Amniotic epithelial cell (primary cell): ENCODE data around the gene CYSLTR2.
A peak's percentile ranks its signal among the peaks of the same experiment; 100 is the strongest.

Experiments
- DNase-seq: peaks from one replicate; pipeline ENCODE4 v3.0.0-alpha.2; 2010; ENCODE audit warnings: low read depth

CYSLTR2 gene

DNA sequence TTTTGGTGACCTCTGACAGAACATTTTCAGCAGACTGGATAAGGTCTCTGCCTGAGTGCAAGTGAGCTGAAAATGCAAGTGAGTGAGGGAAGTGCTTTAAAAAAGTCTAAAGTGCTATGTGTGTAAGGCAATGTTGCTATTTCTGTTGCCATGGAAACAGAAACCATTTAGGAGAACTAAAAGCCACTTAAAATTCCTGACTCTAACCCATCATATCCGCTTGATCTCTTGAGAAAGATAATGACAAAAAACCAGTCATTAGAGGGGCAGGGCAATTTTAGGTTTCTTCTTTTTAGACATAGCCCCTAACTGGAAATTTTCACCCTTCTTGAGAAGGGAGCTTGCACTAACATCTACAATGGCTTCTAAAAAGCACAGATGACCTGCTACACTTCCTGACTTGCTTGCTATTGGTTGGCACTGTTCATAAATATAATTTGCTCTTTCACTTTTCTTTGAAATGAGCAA, at the start of gene CYSLTR2:
TSS of gene CYSLTR2 (plus strand) at position 458 of the 468 bp plus-strand sequence. CDS start 52,889 bp downstream, outside the sequence.
- peak; percentile 82 for DNase-seq

- DNase-seq = no peak
Measured at GRCh38 chr13:48615049-48615448, 38.7 kb upstream of the CYSLTR2 start.

GRCh38 chr13:48618937-48619336, 34.8 kb upstream of the CYSLTR2 start:
- no peak for DNase-seq

DNA sequence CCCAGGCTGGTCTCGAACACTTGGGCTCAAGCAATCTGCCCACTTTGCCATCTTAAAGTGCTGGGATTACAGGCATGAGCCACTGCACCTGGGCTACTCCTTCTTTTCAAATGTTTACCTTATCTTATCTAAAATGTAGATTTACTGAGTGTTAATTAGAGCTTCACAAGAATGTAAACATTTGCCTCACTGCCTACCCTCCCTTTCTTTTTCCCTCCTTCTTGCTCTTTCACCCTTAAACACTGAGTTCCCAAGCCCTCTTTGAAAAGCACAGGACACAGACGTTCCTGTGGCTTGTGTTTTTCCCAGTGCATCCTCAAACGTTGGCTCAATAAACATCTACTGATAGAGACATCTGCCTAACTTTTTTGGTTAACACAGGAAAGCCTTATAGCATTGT, 32.7 kb upstream of the CYSLTR2 start:
- peak; percentile 41 for DNase-seq

DNA sequence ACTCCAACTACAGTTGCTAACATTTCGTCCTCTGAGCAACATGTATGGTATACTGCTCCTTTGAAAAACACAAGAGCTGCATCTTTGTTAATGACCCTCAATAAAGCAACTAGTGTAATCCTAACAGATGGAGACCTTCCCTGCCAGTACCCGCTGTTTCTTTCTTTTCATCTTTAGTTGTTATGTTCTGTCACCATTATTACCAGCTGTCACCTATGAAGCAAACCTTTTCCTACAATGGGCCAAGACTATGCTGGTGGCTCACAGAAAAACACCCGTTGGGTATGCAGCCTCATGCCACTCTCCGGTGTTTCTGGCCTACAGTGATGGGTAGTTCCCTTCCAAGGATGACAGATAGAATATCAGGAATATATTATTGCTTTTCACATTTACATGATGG, 29.7 kb upstream of the CYSLTR2 start:
- DNase-seq = no peak

- peak; percentile 92 for DNase-seq
Measured at GRCh38 chr13:48624858-48625257, 28.9 kb upstream of the CYSLTR2 start.

DNA sequence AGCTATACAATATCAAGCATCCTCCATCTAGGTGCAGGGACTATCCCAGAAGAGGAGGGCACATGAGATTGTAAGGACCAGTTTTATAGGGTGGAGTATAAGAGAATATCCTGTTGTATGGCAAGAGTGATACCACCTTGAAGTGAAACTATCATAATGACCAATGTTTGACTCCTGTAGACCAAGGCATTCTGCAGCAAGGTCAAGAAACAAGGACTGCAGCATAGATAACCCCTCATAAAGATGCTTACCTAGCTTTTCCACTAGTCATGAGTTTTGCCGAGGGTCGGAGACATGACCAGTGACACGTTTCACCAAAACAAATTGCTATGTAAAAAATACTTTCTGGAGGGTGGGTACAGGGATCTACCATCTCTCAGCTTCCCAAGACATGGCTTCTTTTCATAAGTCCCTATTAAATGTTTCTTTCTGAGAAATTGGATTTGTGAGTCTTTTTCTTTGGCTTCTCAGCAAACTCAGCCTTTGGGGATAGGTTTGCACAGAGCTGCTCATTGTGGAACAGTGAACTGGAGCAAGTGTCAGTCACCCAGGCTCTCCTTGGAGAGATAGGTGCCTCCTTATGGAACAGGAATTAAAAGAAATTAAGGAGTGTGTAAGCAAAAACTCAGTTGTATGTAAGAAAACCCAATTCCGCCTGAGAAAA, 28.2 kb upstream of the CYSLTR2 start:
- DNase-seq = peak; percentile 37

DNA sequence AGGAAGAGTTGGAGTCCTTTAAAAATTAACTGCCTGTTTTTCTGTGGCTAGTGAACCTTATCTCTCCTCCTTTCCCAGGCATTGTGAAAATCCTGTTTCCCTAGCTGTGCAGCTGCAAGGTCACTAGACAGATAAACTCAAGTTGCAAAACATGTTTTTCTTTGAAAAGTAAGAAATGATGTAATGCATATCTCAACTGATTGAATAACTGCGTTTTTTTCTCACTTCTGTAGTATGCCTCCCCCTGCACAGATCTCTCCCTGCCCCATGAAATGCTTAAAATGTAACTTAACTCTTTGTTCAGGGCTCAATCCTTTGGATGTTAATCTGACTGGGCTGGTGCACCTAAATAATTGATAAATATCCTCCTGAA, 27.7 kb upstream of the CYSLTR2 start:
- peak; percentile 98 for DNase-seq

GRCh38 chr13:48626726-48627451, 26.8 kb upstream of the CYSLTR2 start:
- peak; percentile 63 for DNase-seq

GRCh38 chr13:48629277-48629676, 24.5 kb upstream of the CYSLTR2 start:
- DNase-seq = no peak

DNA sequence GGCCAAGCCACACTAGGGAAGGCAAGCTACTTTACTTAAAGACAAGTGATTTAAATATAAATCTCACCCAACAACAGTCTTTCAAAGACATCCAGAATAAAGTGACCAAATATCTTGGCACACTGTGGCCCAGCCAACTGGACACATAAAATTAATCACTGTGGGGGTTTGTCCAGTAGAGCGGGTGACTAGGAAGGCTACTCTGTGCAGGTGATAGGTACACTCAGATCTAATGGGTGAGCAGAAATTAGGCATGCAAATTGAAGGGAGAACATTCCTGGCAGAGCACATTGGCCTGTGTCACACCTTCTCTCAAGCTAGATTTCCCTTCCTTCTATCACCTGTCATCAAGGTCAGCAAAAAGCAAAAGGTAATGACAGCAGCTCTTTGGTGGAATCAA, 23.4 kb upstream of the CYSLTR2 start:
- no peak for DNase-seq

GRCh38 chr13:48630773-48631172, 23.0 kb upstream of the CYSLTR2 start:
- DNase-seq = no peak

- peak; percentile 59 for DNase-seq
Measured at GRCh38 chr13:48631441-48631840, 22.3 kb upstream of the CYSLTR2 start.

DNA sequence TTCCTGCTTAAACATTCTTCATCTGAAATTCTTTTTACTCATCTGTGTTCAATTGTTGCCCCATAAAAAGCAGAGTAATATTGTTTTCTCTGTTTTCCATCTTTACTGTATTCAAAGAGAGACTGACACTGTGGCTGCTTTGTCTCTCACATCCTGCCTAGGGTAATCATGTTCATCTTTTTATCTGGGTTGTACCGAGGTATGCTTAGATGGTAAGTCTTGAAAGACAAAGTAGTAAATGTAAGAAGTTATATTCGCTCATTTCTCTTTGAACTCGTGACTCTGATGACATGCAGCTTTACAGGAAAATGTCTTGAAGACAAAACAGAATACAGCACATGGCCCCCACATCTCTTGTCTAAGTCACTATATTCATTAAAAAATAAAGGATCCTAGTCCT, 20.0 kb upstream of the CYSLTR2 start:
- peak; percentile 26 for DNase-seq

DNA sequence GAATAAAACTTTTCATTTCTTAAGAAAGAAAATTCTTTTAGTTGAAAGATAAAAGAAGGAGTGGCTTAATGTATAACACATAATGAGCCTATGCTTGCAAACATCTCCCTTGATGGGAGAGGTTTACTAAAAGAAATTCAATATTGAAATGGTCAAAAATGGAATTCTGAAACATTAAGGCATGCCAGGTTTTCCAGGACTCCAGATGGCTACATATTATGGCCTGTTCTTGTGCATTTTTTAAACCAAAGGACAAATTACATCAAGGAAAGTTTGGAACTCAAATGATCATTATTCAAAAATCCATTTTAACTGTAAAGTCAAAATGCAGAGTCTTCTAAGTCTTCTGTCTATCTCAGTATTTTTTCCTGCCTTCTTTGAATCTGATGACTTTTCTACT, 19.1 kb upstream of the CYSLTR2 start:
- no peak for DNase-seq

- DNase-seq = no peak
Measured at GRCh38 chr13:48635478-48635877, 18.3 kb upstream of the CYSLTR2 start.

DNA sequence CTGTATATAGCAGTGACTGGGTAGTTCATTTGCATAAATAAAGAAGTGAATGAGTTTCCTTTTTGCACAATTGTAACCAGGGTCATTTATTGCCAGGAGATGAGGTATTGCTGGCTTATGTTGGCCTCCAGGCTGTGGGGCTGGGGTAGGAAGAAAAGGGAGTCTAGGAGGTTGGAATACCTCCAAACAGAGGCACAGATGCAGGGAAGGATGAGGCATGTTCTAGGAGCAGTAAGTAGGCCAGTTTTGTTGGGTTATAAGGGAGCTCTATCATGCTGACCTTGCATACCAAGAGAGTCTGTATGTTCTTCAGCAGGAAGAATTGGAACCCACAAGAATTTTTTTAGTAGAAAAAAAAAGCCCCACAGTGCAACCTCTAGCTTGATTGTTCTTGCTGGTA, 17.2 kb upstream of the CYSLTR2 start:
- DNase-seq = peak; percentile 99

GRCh38 chr13:48637601-48638000, 16.1 kb upstream of the CYSLTR2 start:
- DNase-seq = no peak

DNA sequence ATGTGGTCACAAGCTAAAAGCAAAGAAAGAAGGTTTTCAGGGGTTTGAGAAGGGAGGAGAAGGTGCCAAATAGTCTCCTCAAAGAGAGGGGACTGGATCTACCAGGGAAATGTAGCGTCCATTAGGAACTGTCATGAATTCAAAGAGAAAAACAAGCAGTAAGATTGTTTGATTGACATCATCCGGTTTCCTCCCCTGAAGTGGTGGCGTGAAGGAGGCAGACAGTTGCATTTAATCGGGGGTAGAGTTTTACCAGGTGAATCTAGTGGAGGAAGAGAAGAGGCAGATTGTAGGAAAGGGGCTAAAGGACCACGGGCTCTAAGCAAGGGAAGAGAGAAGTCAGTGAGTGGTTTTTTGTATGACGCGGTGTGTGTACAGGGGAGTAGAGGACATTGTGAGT, 13.0 kb upstream of the CYSLTR2 start:
- no peak for DNase-seq

- DNase-seq = no peak
Measured at GRCh38 chr13:48641404-48641803, 12.3 kb upstream of the CYSLTR2 start.

DNA sequence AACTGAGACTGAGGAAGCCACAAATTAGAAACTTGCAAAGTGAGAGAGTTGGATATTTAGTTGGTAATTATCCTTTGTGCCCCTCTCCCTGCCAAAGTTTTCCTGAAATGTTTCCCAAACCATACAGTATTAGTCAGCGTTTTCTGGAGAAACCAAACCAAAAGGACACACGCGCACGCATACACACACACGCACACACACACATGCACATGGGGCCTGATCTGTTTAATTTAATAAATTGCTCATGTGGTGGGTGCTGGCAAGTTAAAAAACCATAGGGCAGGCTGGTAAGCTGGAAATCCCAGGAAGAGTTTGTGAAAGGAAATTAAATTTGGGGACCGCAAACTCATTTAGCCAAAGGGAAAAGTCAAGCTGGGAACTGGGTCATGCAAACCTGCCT, 11.7 kb upstream of the CYSLTR2 start:
- no peak for DNase-seq

- no peak for DNase-seq
Measured at GRCh38 chr13:48643159-48643558, 10.6 kb upstream of the CYSLTR2 start.

DNA sequence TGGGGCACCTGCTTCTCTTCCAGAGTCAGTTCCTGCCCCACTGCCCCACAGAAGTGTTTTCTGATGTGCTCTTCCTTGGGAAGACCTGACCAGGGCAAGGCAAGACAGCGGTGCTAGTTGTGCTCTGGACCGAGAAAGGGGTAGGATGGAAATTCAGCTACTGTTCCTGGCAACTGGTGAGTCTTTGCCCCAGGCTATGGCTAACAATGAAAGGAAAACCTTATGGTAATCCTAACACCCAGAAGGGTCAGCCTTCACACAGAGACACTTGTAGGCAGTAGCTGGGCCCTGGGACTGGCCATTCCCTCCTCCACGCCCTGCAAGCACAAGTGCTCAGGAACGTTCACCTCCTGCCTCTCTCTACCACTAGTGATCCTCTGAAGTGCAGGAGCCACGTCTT, 9.6 kb upstream of the CYSLTR2 start:
- no peak for DNase-seq

DNA sequence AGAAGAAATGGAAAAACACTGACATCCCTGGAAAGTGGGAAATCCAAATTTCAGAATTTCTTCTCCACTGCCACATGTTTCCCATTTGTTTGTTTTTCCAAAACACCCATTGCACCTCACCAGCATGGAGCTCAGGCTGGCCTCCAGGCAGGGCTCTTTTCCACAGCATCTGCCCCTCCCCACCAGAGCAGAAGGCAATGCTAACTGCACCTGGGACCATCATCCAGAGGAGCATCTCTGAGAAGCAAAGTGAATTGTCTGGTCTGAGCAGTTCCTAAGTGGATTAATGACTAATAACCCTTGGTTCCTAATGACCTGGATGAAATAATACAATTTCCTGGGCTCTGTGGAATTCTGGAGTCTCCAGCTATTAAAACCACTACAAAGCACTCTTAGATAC, 8.8 kb upstream of the CYSLTR2 start:
- no peak for DNase-seq
